Measurements from ENCODE around the gene MAP2K7. TPM values are rescaled to one million over a fixed set of nuclear protein-coding genes. Genes with fewer than 3 reads are reported as not detected.

Gene MAP2K7
- polyA plus RNA-seq, 1 donor (not counting 4 experiments of a cell fraction or from before 2014, with no cell fraction given) = 8.4 TPM

GRCh38 chr19:7915250-7916102 lies 11.8 kb downstream of the MAP2K7 start:
- dilution Hi-C loops (cut with MboI; ENCODE audit: extremely low pct_ligation_motif_present, low sequenced_read_pairs) = no loop called here
- TF ChIP-seq EZH2 (IDR thresholded peaks at IDR 0.05; ENCODE audit: low read length) = peak; percentile 65
- TF ChIP-seq, protein P1, sequence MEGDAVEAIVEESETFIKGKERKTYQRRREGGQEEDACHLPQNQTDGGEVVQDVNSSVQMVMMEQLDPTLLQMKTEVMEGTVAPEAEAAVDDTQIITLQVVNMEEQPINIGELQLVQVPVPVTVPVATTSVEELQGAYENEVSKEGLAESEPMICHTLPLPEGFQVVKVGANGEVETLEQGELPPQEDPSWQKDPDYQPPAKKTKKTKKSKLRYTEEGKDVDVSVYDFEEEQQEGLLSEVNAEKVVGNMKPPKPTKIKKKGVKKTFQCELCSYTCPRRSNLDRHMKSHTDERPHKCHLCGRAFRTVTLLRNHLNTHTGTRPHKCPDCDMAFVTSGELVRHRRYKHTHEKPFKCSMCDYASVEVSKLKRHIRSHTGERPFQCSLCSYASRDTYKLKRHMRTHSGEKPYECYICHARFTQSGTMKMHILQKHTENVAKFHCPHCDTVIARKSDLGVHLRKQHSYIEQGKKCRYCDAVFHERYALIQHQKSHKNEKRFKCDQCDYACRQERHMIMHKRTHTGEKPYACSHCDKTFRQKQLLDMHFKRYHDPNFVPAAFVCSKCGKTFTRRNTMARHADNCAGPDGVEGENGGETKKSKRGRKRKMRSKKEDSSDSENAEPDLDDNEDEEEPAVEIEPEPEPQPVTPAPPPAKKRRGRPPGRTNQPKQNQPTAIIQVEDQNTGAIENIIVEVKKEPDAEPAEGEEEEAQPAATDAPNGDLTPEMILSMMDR (optimal IDR thresholded peaks at IDR 0.05 in 1 of 3, IDR thresholded peaks at IDR 0.05 in 1 of 3, conservative IDR thresholded peaks at IDR 0.05 in 1 of 3; ENCODE audit: extremely low read depth in 1 of 3, insufficient read depth in 2 of 3, low read length in 3 of 3) = no peak
- no peaks in the 10 kb centered on the region for H3K9me3 ChIP-seq (ENCODE audit: control insufficient read depth, low read depth, low read length)
- H3K9ac ChIP-seq (ENCODE audit: control insufficient read depth, extremely low read depth, insufficient read depth, low read length) = peak overlapping the region; percentile 40
- peaks cover 24% of the 10 kb centered on the region for H3K27me3 ChIP-seq (ENCODE audit: control insufficient read depth, extremely low read depth, insufficient read depth, low read length)
- H3K4me1 ChIP-seq (ENCODE audit: control insufficient read depth, extremely low read depth, insufficient read depth, low read length) = peaks cover 15% of the 10 kb centered on the region
- peak overlapping the region in 1 of 3 experiments; percentile 59 for H3K4me3 ChIP-seq (ENCODE audit: control insufficient read depth in 2 of 3, extremely low read depth in 1 of 3, insufficient read depth in 2 of 3, low read depth in 1 of 3, low read length in 3 of 3)
- DNase-seq (ENCODE audit: low read depth, low spot score) (no peak), FAIRE-seq (no peak)
- H3K27ac ChIP-seq (ENCODE audit: control insufficient read depth, insufficient read depth, low read length) = no peak overlapping the region
- H2AFZ ChIP-seq (ENCODE audit: control insufficient read depth, low read length) = no peak overlapping the region
- H4K20me1 ChIP-seq (ENCODE audit: control insufficient read depth, extremely low read depth, insufficient read depth, low read length) = no peaks in the 10 kb centered on the region
- H3K4me2 ChIP-seq (ENCODE audit: control insufficient read depth, extremely low read depth, insufficient read depth, low read depth, low read length) = peak overlapping the region; percentile 81
- H3K9me1 ChIP-seq (ENCODE audit: control insufficient read depth, extremely low read depth, insufficient read depth, low read length) = no peaks in the 10 kb centered on the region
- H3K36me3 ChIP-seq (ENCODE audit: control insufficient read depth in 2 of 2, extremely low read depth in 1 of 2, insufficient read depth in 2 of 2, low read length in 2 of 2) = peaks cover 3 to 5% of the 10 kb centered on the region in 2 experiments
- H3K79me2 ChIP-seq (ENCODE audit: control insufficient read depth, insufficient read depth, low read length) = no peaks in the 10 kb centered on the region

- peak overlapping the region; percentile 13 to 59 (median 37) for H3K4me3 ChIP-seq (ENCODE audit: control insufficient read depth in 2 of 3, extremely low read depth in 1 of 3, insufficient read depth in 2 of 3, low read depth in 1 of 3, low read length in 3 of 3)
- no peaks in the 10 kb centered on the region for H4K20me1 ChIP-seq (ENCODE audit: control insufficient read depth, extremely low read depth, insufficient read depth, low read length)
- FAIRE-seq = no peak
- no peaks in the 10 kb centered on the region for H3K9me3 ChIP-seq (ENCODE audit: control insufficient read depth, low read depth, low read length)
- dilution Hi-C loops (cut with MboI; ENCODE audit: extremely low pct_ligation_motif_present, low sequenced_read_pairs) = no loop called here
- H3K27ac ChIP-seq (ENCODE audit: control insufficient read depth, insufficient read depth, low read length) = no peak overlapping the region
- H3K4me1 ChIP-seq (ENCODE audit: control insufficient read depth, extremely low read depth, insufficient read depth, low read length) = peaks cover 17% of the 10 kb centered on the region
- no peaks in the 10 kb centered on the region for H3K79me2 ChIP-seq (ENCODE audit: control insufficient read depth, insufficient read depth, low read length)
- peaks cover 24% of the 10 kb centered on the region for H3K27me3 ChIP-seq (ENCODE audit: control insufficient read depth, extremely low read depth, insufficient read depth, low read length)
- H2AFZ ChIP-seq (ENCODE audit: control insufficient read depth, low read length) = no peak overlapping the region
- no peak for DNase-seq (ENCODE audit: low read depth, low spot score)
- TF ChIP-seq, protein P1 (optimal IDR thresholded peaks at IDR 0.05 in 1 of 3, IDR thresholded peaks at IDR 0.05 in 1 of 3, conservative IDR thresholded peaks at IDR 0.05 in 1 of 3; ENCODE audit: extremely low read depth in 1 of 3, insufficient read depth in 2 of 3, low read length in 3 of 3) = no peak
- TF ChIP-seq EZH2 (IDR thresholded peaks at IDR 0.05; ENCODE audit: low read length) = peak; percentile 25
- H3K36me3 ChIP-seq (ENCODE audit: control insufficient read depth in 2 of 2, extremely low read depth in 1 of 2, insufficient read depth in 2 of 2, low read length in 2 of 2) = peaks cover 3 to 5% of the 10 kb centered on the region in 2 experiments
- peak overlapping the region; percentile 81 for H3K4me2 ChIP-seq (ENCODE audit: control insufficient read depth, extremely low read depth, insufficient read depth, low read depth, low read length)
- no peaks in the 10 kb centered on the region for H3K9me1 ChIP-seq (ENCODE audit: control insufficient read depth, extremely low read depth, insufficient read depth, low read length)
- H3K9ac ChIP-seq (ENCODE audit: control insufficient read depth, extremely low read depth, insufficient read depth, low read length) = peak overlapping the region; percentile 40
Observed at GRCh38 chr19:7916103-7916954, 12.7 kb downstream of the MAP2K7 start.
